GM19351 (cell line): ENCODE results near the gene MORN1.

Source experiments
- ATAC-seq: cut with Tn5 transposase; IDR thresholded peaks from one replicate; pipeline ENCODE4 v1.9.1; 2021; ENCODE audit warnings: mild to moderate bottlenecking, moderate library complexity; ENCODE audit not compliant: unreplicated experiment

MORN1 gene

GRCh38 chr1:2282556-2283270, 108.6 kb downstream of the MORN1 start:
- no peak for ATAC-seq

DNA sequence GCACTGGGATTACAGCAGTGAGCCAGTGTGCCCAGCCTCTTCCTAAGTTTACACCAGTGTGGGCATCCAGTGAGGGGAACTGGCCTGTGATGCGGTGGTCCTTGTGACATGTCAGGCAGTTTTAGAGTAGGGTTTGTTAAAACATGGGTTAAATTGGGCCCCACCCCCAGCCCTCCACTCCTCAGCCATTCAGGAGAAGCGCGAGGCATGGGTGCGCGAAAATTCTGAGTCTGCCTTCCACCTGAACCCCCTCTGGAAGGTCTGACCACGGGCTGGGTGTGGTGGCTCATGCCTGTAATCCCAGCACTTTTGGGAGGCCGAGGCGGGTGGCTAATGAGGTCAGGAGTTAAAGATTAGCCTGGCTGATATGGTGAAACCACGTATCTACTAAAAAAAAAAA, 111.5 kb downstream of the MORN1 start:
- no peak for ATAC-seq

DNA sequence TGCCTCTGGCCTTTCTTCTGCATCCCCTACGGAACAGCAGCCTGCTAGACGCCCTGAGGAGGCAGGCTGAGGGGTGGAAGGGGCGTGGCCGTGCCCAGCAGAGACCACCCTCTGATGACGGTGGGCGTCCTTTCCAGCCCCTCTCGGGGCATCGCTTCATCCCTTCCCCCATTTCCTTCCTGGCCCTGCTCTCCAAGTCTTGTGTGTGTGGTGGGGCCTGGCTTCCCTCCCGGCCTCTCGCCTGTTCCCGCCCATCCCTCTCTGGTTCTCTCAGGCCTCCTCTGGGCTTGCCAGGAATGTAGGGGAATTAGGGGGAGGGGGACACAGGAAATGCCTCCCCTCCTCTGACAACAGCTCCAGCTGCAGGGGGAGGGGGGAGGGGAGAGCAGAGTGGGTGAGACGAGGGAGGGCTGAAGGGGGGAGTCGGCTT, 112.1 kb downstream of the MORN1 start:
- no peak for ATAC-seq

- ATAC-seq, result no peak
These were observed 112.7 kb downstream of the MORN1 start for GRCh38 chr1:2278591-2279209.

DNA sequence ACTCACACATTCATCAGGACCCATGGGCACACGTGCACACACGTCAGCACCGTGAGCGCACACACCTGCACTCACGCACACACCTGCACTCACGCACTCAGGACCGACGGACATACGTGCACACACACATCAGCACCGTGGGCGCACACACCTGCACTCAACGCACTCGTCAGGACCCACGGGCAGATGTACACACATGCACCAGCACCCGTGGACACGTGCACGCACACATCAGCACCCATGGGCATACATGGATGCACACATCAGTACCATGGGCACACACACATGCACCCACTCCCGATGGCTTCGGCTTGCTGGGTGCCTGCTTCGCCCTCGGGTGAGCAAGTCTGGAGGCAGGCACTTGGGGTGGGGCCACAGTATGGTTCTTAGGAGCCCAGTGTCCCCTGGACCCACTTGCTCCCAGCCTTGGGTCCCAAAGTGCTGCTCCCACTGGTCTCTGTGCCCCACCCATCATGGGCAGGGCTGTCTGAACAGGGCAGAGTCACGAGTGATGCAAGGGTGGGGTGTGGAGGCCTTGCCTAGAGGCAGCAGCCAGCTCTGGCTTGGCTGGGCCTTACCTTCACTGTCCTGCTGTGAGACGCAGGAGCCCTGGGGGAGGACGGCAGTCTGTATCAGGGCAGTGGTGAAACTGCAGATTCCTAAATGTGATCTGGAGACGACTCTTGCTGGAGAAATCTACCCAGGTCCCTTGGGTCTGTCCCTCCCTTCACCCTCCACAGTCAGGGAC, 113.4 kb downstream of the MORN1 start:
- ATAC-seq, result no peak

- no peak for ATAC-seq
These were observed 114.4 kb downstream of the MORN1 start for GRCh38 chr1:2276803-2277580.

- ATAC-seq, result no peak
These were observed 115.4 kb downstream of the MORN1 start for GRCh38 chr1:2275796-2276536.

- ATAC-seq, result no peak
These were observed 116.4 kb downstream of the MORN1 start for GRCh38 chr1:2274929-2275475.

DNA sequence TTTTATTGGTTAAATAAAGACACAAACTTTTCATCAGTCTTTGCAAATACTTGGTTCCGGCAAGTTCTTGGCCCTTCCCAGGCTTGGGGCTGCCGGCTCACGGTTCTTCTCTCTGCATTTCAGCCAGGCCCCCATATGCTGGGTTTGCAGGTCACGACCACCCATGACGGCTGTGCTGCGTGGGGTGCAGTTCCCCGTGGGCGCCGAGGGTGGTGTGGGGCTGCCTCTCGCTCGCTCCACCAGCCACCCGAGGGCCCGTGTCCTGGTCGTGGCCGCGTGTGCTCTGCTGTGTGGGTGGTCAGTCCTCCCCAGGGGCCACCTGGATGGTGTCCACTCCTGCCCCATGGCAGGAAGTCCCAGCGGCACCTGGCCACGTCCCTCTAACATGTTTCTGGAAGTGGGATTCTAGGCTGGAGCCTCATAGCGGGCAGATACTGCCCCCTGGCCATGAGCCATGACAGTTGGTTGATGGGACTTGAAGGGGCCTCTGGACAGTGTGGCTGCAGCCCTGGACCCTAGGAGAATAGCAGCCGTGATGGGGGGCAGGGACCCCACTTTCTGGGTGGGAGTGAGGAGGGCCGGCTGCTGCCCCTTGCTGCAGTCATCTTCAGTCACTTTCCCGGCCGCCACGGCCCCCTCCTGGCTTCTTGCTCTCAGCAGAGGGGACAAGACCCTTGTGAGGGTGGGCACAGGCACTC, 117.0 kb downstream of the MORN1 start:
- ATAC-seq, result no peak

- ATAC-seq, result no peak
These were observed 117.8 kb downstream of the MORN1 start for GRCh38 chr1:2273401-2274090.

- ATAC-seq, result no peak
These were observed 118.5 kb downstream of the MORN1 start for GRCh38 chr1:2272686-2273400.

GRCh38 chr1:2271841-2272655, 119.3 kb downstream of the MORN1 start:
- ATAC-seq, result no peak
